HG03354 (cell line): ENCODE data around the gene FRS2.
"Not testable (repeated sequence)": the region's sequence is repeated elsewhere in the genome, so short reads cannot be mapped to it uniquely, and the experiment has no call there.

Experiments used
- ATAC-seq: cut with Tn5 transposase; IDR thresholded peaks from one replicate; pipeline ENCODE4 v1.9.1; 2021; ENCODE audit warnings: mild to moderate bottlenecking; ENCODE audit not compliant: unreplicated experiment, poor library complexity, severe bottlenecking

The FRS2 gene

DNA sequence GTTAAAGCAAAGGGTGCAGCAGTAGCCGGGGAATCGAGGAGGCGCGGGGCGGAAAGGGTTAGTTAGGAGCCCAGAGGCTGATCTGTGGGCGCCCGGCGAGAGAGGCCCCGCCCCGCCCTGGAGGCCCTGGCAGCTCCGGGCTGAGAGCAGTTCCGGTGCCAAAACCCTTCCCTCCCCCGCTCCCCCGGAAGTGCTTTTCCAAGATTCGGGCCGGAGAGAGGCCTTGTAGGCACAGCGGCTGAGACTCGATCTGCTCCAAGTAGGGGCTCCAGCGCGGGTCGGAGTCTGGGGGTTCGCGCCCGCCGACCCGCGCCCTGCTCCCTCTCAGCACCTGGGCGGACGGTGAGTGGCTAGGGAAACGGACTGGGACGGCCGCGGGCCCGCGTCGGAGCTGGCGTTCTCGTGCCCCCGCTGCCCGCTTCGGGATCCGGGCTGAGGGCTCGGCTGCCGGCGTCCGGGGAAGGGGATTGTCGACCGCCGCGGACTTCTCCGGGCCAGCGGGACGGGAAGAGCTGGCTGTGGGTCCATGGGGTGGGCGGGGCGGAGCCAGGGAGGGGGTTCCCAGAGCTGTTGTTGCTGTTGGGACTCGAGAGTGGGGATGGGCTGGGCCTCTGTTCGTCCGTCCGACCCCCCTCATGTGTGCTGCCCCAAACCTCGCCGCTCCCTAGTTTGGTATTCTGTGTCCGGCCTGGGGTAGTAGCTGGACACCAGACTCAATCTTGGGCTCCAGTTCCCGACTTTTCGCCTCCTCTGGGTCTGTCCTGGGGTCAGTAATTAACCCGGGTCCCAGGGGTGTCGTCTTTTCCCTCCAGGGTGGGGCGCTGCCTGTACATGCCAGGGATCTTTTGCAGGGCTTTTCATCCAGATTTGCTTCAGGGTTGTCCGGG is at the start of gene FRS2:
Gene FRS2, plus strand, starts transcription at position 200 of the 887 bp plus-strand sequence. CDS start 98,643 bp downstream, outside the sequence.
- ATAC-seq = peak; percentile 97

- no peak for ATAC-seq
Measured at GRCh38 chr12:69421548-69421947, 48.6 kb upstream of the FRS2 start.

GRCh38 chr12:69423037-69423905 is 46.9 kb upstream of the FRS2 start:
- ATAC-seq = no peak

- no peak for ATAC-seq
Measured at GRCh38 chr12:69425417-69425816, 44.8 kb upstream of the FRS2 start.

DNA sequence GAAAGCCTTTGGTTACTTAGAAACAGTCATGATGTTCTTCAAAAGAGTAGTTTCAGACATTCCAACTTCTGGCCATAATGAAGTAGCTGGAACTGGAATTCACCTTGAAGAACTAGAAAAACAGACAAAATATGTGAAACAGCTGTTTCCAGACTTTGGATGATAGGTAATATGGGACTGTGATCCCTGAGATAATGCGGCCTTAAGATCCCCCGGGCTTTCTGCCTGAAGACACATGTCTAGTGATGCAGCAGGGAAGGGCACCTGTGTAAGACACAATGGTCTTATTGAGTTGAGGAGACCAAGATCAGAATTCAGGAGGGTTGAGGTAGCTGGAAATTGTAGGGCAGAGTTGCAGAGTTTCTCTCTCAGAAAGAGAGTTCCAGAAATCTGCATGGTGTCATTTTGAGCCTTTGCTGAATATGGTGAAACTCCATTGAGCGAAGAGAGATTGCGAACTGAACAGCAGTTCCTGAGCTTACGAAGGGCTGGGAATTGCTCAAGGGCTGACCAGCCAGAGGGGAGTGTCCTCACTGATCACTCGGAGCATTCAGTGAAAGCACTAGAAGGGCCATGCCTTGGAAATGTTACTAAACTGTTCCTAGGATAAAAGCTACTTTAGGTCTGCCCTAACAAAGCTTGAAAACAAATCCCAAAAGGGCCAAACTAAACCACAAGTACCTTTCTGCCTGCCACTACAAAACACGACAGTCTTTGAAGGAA is 41.7 kb upstream of the FRS2 start:
- ATAC-seq = no peak

DNA sequence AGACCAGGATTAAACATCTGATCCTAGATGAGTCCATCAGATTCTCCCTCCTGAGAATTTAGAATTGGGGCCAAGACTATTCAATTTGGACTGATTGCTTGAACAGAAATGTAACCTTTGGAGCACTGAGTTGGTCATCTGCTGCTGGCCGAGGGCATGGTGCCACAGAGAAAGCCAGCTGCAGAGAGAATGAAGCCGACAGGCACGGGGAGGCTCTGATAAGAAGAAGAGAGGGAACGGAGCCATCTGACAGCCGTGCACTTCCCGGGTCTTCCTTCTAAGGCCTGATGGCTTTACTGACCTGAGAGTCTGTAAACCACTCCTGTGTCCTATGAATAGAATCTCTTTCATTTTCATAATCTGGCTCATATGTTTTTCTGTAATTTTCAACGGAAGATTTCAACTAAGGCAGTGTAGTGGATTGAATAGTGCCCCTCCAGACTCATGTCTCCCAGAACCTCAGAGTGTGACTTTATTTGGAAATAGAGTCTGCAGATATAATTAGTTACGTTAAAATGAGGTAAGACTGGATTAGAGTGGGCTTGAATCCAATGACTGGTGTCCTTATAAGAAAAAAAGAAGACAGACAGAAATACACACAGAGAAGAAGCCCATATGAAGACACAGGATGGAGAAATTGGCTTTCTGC is 39.1 kb upstream of the FRS2 start:
- ATAC-seq = no peak

DNA sequence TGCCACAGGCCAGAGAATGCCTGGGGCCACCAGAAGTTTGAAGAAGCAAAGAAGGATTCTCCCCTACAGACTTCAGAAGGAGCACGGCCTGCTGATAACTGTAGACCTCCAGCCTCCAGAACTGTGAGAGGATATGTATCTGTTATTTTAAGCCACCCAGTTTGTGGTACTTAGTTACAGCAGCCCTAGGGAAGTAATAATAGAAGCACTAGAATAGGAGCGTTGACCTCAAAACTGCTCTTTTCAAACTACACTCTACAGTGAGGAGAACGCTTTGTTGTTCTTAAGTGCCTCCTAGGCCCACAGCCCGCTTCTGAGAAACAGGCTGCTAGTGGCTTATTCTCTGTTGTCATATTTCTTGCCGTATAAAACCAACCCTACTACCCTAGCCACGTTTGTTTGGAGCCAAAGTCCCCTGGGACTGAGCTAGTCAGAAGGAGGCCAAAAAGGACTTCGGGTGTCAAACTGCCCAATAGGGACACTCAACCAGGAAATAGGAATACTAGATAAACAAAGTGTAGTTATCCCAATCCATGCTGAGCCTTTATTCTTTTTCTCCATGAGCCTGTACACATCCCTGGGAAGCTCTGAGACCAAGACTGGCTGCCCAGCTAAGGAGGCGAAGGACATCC is 38.5 kb upstream of the FRS2 start:
- no peak for ATAC-seq

GRCh38 chr12:69433653-69434052 is 36.5 kb upstream of the FRS2 start:
- no peak for ATAC-seq

DNA sequence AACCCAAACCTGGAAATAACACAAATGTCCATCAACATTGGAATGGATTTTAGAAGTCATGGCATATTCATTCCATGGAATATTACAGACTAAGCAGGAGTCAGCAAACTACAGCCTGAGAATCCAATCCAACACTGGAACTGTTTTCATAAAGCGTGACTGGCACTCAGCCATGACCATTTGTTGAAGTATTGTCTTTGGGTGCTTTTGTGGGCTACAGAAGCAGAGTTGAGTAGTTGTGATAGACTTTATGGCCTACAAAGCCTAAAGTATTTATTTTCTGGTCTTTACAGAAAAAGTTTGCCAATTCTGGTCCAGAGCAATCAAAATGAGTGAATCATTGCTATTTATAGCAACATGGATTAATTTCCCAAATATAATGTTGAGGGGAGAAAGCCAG is 34.5 kb upstream of the FRS2 start:
- no peak for ATAC-seq

- ATAC-seq = no peak
Measured at GRCh38 chr12:69437073-69437472, 33.1 kb upstream of the FRS2 start.

GRCh38 chr12:69438539-69438938 is 31.6 kb upstream of the FRS2 start:
- no peak for ATAC-seq

GRCh38 chr12:69440016-69440415 is 30.2 kb upstream of the FRS2 start:
- no peak for ATAC-seq

DNA sequence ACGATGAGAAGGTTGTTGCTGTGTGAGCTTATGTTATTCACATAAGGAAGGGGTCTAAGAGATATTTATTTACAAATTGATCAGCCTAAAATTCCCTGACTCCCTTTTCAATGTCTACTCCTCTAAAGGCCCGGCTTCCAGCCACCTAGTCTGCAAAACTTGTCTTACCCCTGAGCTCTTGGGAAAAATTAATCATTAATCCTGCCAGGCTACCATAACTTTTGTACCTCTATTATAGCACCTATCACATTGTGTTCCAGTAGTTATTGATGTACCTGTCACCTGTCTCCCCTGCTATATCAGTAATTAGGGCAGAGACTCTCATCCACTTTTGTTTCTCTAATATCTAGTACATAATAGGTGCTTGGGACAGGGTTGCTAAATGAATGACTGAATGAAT is 29.3 kb upstream of the FRS2 start:
- no peak for ATAC-seq

- no peak for ATAC-seq
Measured at GRCh38 chr12:69442894-69443293, 27.3 kb upstream of the FRS2 start.

GRCh38 chr12:69443916-69444315 is 26.3 kb upstream of the FRS2 start:
- ATAC-seq = no peak

DNA sequence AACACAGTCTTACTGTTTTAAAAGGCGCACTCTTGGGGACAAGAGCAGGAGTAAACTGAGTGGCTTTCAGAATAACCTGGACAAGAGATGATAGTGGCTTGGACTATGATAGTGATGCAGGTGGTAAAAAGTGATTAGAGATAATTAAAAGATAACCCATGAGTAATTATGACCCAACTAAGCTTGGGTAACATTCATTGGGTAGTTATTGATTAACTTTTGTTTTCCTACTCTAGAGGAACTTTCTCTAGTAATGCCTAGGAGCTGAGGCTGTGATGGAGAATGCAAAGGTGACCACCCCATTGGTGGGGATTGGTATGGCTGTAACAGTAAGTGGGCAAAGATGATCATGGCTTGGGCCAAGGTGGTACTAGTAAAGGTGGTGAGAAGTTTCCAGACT is 22.3 kb upstream of the FRS2 start:
- no peak for ATAC-seq

GRCh38 chr12:69452598-69453132 is 17.5 kb upstream of the FRS2 start:
- not testable (repeated sequence) for ATAC-seq

- ATAC-seq = no peak
Measured at GRCh38 chr12:69456239-69456638, 13.9 kb upstream of the FRS2 start.

GRCh38 chr12:69457433-69457832 is 12.8 kb upstream of the FRS2 start:
- ATAC-seq = no peak
